Upper lobe of left lung (tissue), 4 donors: ENCODE results near the gene CBX6.

Experiments used
- CTCF ChIP-seq, 6 experiments: fragments of 450-650 bp in 4 of 6; fragments of 200-600 bp in 2 of 6; sonication (generic) in 2 of 6; IDR thresholded peaks; one replicate each; pipeline ENCODE4 v1.5.1; 2016 to 2019; ENCODE audit warnings: antibody characterized with exemption in 6 of 6
- POLR2AphosphoS5 ChIP-seq, 2 donors: sonication (generic); formaldehyde crosslinking; IDR thresholded peaks; one replicate each; pipeline ENCODE4 v1.5.1; 2017; ENCODE audit warnings: antibody characterized with exemption in 2 of 2

GRCh38 chr22:38872172-38872830 is at the start of gene CBX6:
- peak; percentile 32 to 61 for TF ChIP-seq POLR2AphosphoS5 (IDR thresholded peaks at IDR 0.05)
- peak in 3 of 6 experiments; percentile 8 to 35 (median 13) for TF ChIP-seq CTCF (IDR thresholded peaks at IDR 0.05)
